Caco-2 (cell line): ENCODE data around the gene PARD6G. TPM values are rescaled to one million over a fixed set of nuclear protein-coding genes. Genes with fewer than 3 reads are reported as not detected.
"Not testable (repeated sequence)": the region's sequence is repeated elsewhere in the genome, so short reads cannot be mapped to it uniquely, and the experiment has no call there.

Experiments used
- BruUV-seq: library from RNA; stranded (reverse); fragments of 400-500 nt; replicated peaks from 2 replicates; lab custom pipeline; 2021; lab: Mats Ljungman, UMichigan
- CTCF ChIA-PET: fragments of 300-600 bp; sonication (Branson Sonifier 250); formaldehyde crosslinking; loops from one replicate; lab custom pipeline; 2022; ENCODE audit warnings: antibody characterized with exemption; lab: Charles Lee
- POLR2A ChIA-PET: fragments of 300-600 bp; sonication (Branson Sonifier 250); formaldehyde crosslinking; loops from one replicate; lab custom pipeline; 2022; ENCODE audit warnings: antibody characterized with exemption; lab: Charles Lee
- DNase-seq, 2 experiments: peaks; one replicate each; pipeline versions ENCODE4 v3.0.0 to v3.0.0-alpha.2; 2020 to 2022
- H3K27me3 ChIP-seq: replicated peaks from 2 replicates; pipeline ENCODE4 v1.6.0; 2011; ENCODE audit warnings: low read length; ENCODE audit not compliant: control insufficient read depth, insufficient read depth
- H3K36me3 ChIP-seq: 2 replicates; pipeline ENCODE4 v1.5.1; 2011; ENCODE audit warnings: low read length; ENCODE audit not compliant: control insufficient read depth, insufficient read depth
- H3K4me1 ChIP-seq: fragments of 250-450 bp; sonication (Bioruptor Pico); 2 replicates; pipeline ENCODE4 v1.5.1; 2020; ENCODE audit warnings: mild to moderate bottlenecking
- H3K4me3 ChIP-seq: 2 replicates; pipeline ENCODE4 v1.5.1; 2011; ENCODE audit warnings: low read depth, mild to moderate bottlenecking, control low read depth, low read length
- H3K9me3 ChIP-seq: fragments of 250-450 bp; sonication (Bioruptor Pico); 2 replicates; pipeline ENCODE4 v1.5.1; 2020; ENCODE audit warnings: mild to moderate bottlenecking, moderate library complexity
- H3K27ac Mint-ChIP-seq: one replicate; pipeline ENCODE4 v1.8.0; 2022; ENCODE audit warnings: mixed read lengths; ENCODE audit not compliant: unreplicated experiment
- H3K27me3 Mint-ChIP-seq: one replicate; pipeline ENCODE4 v1.8.0; 2022; ENCODE audit warnings: mixed read lengths; ENCODE audit not compliant: insufficient read depth, unreplicated experiment
- H3K36me3 Mint-ChIP-seq: one replicate; pipeline ENCODE4 v1.8.0; 2022; ENCODE audit warnings: mild to moderate bottlenecking, mixed read lengths; ENCODE audit not compliant: insufficient read depth, unreplicated experiment
- H3K4me1 Mint-ChIP-seq: one replicate; pipeline ENCODE4 v1.8.0; 2022; ENCODE audit warnings: low read depth, mixed read lengths; ENCODE audit not compliant: unreplicated experiment
- H3K4me3 Mint-ChIP-seq: one replicate; pipeline ENCODE4 v1.8.0; 2022; ENCODE audit warnings: mild to moderate bottlenecking, moderate library complexity, mixed read lengths; ENCODE audit not compliant: unreplicated experiment
- H3K9me3 Mint-ChIP-seq: one replicate; pipeline ENCODE4 v1.8.0; 2022; ENCODE audit warnings: mixed read lengths; ENCODE audit not compliant: unreplicated experiment
- CTCF ChIP-seq, 2 experiments: fragments of 200-600 bp in 1 of 2; IDR thresholded peaks; 1 replicate in 1 of 2; 2 replicates in 1 of 2; pipeline versions ENCODE4 v1.5.1 to v1.8.0; 2011 to 2022; ENCODE audit warnings: antibody characterized with exemption in 1 of 2, control low read depth in 1 of 2, inconsistent platforms in 1 of 2, low read depth in 1 of 2, low read length in 1 of 2, mild to moderate bottlenecking in 1 of 2, moderate library complexity in 1 of 2; ENCODE audit not compliant: insufficient read depth in 1 of 2, severe bottlenecking in 1 of 2, unreplicated experiment in 1 of 2
- intact Hi-C: fragments of 100-400 bp; cut with micrococcal nuclease; formaldehyde crosslinking; loops from one replicate; pipeline ENCODE4 v1.10.0; 2022; ENCODE audit not compliant: unreplicated experiment
- total RNA-seq: library from RNA; stranded (reverse); gene quantifications from 2 replicates; pipeline ENCODE4 v1.2.3, GENCODE V29; 2022

Gene PARD6G
- total RNA-seq, 1 experiment from 2014 or later = 1.3 TPM

- Mint-ChIP-seq H3K27ac (no peak overlapping the region), H3K27me3 (no peaks in the 10 kb centered on the region), H3K9me3 (no peaks in the 10 kb centered on the region), H3K36me3 (no peaks in the 10 kb centered on the region), H3K4me1 (no peaks in the 10 kb centered on the region), H3K4me3 (no peak overlapping the region)
- intact Hi-C loops = no loop called here
- Histone ChIP-seq H3K36me3 (no peaks in the 10 kb centered on the region), H3K27me3 (no peaks in the 10 kb centered on the region), H3K9me3 (no peaks in the 10 kb centered on the region), H3K4me3 (no peak overlapping the region), H3K4me1 (no peaks in the 10 kb centered on the region)
- no TSS peak for BruUV-seq
- DNase-seq = no peak
- ChIA-PET POLR2A (no interaction called here), CTCF (no interaction called here)
- no peak for TF ChIP-seq CTCF (IDR thresholded peaks at IDR 0.05; ENCODE audit: insufficient read depth in 1 of 2, low read depth in 1 of 2, low read length in 1 of 2, severe bottlenecking in 1 of 2, unreplicated experiment in 1 of 2)
These were observed 7.5 kb downstream of the PARD6G start for GRCh38 chr18:80239830-80240229.

DNA sequence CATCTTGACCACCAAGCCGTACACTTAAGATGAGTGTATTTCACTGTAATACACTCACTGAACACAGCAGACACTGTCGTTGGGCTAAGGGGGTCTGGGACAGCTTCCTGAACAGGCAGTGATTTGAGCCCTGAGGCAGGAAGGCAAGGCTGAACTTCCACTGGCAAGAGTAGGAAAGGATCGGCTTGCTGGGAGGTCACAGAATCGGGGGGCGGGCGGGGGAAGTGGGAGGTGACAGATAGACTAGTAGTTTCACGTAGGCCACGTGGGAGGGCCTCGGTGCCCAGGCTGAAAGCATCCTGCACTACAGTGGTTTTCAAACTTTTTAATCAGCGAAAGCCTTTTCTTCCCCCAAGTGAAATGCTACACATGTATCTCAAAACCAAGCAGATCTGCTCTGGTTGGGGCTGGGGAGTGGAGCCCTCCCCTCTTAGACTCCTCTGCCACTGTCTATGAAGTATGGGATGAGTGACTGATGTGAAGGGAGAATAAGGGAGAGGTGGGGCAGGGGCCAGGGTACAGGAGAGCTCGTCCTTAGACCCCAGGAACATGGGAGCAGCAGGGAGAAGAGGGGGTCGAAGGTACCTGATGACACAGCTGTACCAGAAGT is 8.6 kb downstream of the PARD6G start:
- Mint-ChIP-seq H3K36me3 (no peaks in the 10 kb centered on the region), H3K4me3 (no peak overlapping the region), H3K4me1 (no peaks in the 10 kb centered on the region), H3K27me3 (no peaks in the 10 kb centered on the region), H3K27ac (no peak overlapping the region), H3K9me3 (no peaks in the 10 kb centered on the region)
- H3K4me1 ChIP-seq = no peaks in the 10 kb centered on the region
- no peaks in the 10 kb centered on the region for H3K36me3 ChIP-seq
- H3K4me3 ChIP-seq = no peak overlapping the region
- POLR2A ChIA-PET = no interaction called here
- H3K27me3 ChIP-seq = no peaks in the 10 kb centered on the region
- intact Hi-C loops = no loop called here
- no peak for TF ChIP-seq CTCF (IDR thresholded peaks at IDR 0.05; ENCODE audit: insufficient read depth in 1 of 2, low read depth in 1 of 2, low read length in 1 of 2, severe bottlenecking in 1 of 2, unreplicated experiment in 1 of 2)
- CTCF ChIA-PET = no interaction called here
- H3K9me3 ChIP-seq = no peaks in the 10 kb centered on the region
- no TSS peak for BruUV-seq
- DNase-seq = no peak

GRCh38 chr18:80237519-80237918 is 9.8 kb downstream of the PARD6G start:
- H3K4me3 Mint-ChIP-seq, H3K36me3 ChIP-seq, BruUV-seq, CTCF ChIA-PET, H3K27ac Mint-ChIP-seq, H3K4me1 Mint-ChIP-seq, H3K9me3 ChIP-seq, H3K36me3 Mint-ChIP-seq, intact Hi-C loops, POLR2A ChIA-PET, H3K4me1 ChIP-seq, H3K27me3 Mint-ChIP-seq, H3K27me3 ChIP-seq, DNase-seq, H3K4me3 ChIP-seq, H3K9me3 Mint-ChIP-seq: not testable (repeated sequence)
